GM21528 (cell line): ENCODE data around the gene ATP13A4.
"Not testable (repeated sequence)": the region's sequence is repeated elsewhere in the genome, so short reads cannot be mapped to it uniquely, and the experiment has no call there.

Experiments used
- ATAC-seq: cut with Tn5 transposase; IDR thresholded peaks from one replicate; pipeline ENCODE4 v1.9.1; 2021; ENCODE audit warnings: mild to moderate bottlenecking, moderate library complexity; ENCODE audit not compliant: unreplicated experiment, low FRiP score

Gene ATP13A4

GRCh38 chr3:193563426-193563825, 8.7 kb upstream of the ATP13A4 start:
- ATAC-seq = no peak

GRCh38 chr3:193560870-193561269, 6.2 kb upstream of the ATP13A4 start:
- no peak for ATAC-seq

GRCh38 chr3:193560091-193560490, 5.4 kb upstream of the ATP13A4 start:
- no peak for ATAC-seq

GRCh38 chr3:193559100-193559499, 4.4 kb upstream of the ATP13A4 start:
- ATAC-seq = no peak

- ATAC-seq = no peak
Observed at GRCh38 chr3:193556841-193557240, 2.1 kb upstream of the ATP13A4 start.

DNA sequence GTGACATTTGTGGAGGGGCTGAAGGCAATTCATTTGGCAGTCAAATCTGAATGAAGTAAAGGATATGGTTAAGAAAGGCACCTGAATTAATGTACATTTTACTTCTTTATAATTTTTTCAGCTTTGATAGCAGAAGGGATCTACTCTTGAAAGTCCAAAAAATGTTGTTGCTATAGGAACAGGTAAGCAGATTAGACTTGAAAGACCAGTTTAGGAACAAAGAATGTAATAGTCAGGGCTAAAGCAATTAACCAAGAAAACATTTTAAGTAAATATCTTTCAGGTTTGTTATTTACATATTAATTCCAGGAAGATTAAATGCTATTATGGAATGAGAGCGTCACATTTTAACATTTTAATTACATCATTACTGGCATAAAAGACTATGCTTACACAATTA, 1.1 kb downstream of the ATP13A4 start:
- no peak for ATAC-seq

GRCh38 chr3:193552923-193553322, 1.8 kb downstream of the ATP13A4 start:
- ATAC-seq = no peak

GRCh38 chr3:193548406-193548805, 6.3 kb downstream of the ATP13A4 start:
- ATAC-seq = no peak

DNA sequence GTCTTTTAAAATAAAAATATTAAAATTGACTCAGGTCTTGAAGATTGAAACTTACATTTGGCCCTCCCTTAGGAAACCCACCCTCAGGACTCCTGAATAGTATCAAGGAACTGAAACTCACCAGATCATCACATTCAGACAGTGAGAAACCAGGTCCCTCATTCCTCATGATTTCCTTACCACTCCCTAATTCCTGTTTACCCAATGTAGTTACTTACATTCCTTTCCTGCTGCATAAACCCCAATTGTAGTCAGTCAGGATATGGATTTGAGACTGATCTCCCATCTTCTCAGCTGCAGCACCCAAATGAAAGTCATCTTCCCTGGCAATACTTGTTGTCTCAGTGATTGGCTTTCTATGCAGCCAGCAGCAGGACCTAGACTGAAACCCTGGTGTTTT, 8.6 kb downstream of the ATP13A4 start:
- ATAC-seq = no peak

GRCh38 chr3:193545304-193545703, 9.4 kb downstream of the ATP13A4 start:
- no peak for ATAC-seq

DNA sequence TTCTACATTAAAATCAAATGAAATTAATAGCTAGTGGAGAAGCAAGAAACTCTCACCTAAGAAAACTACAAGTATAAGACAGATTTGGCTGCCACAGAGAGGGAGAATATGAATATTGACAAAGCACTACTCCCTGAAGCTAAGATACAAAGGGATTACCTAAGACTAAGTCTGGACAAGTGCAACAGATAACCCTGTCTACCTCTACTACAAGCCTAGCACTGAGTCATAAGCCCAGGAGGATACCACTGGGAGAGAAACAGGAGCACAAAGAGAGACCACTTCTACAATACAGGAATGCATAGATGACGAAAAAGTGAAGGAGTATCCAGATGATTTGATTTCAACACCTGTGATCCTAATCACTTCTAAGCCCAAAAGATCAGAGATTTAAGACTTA, 10.4 kb downstream of the ATP13A4 start:
- ATAC-seq = no peak

DNA sequence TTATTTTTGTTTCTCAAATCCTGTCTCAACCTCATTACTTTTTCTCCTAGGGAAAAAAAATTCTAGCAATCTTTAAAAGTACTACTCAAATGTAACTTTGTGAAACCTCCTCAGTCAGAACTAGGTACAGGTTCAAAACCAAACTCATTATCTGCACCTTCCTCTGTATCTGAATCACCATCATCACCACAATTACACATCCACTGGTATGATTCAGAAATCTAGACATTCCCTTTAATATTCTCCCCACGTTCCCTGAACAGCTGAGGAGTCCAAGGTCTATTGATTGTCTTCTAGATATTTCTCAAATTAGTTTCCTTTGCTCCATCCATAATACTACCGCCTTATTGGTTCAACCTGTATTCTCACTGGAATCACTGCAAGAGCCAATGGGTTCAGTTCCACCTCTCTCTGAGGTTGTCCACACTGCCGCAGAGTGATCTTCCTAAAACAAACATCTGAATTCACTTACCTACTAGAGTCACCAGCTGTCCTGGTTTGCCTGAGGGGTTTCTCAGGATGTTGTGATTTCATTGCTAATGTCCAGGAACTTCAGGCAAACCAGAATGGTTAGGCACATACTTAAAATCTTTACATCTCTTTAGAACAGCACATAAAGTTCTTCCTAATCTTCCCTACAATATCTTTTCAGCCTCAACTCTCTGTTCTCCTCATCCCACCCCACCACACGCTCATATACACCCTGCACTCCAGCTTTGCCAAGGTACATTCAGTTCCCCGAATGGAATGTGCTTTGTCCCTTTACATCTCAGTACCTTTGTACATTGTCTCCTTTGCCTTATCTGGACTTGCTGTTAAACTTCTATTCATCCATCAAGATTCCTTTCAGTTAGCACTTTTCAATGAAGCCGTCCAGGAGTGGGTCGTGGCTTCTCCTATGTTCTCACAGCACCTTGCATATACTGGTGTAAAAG, 24.2 kb downstream of the ATP13A4 start:
- ATAC-seq = no peak

- ATAC-seq = not testable (repeated sequence)
Observed at GRCh38 chr3:193526085-193526484, 28.6 kb downstream of the ATP13A4 start.

DNA sequence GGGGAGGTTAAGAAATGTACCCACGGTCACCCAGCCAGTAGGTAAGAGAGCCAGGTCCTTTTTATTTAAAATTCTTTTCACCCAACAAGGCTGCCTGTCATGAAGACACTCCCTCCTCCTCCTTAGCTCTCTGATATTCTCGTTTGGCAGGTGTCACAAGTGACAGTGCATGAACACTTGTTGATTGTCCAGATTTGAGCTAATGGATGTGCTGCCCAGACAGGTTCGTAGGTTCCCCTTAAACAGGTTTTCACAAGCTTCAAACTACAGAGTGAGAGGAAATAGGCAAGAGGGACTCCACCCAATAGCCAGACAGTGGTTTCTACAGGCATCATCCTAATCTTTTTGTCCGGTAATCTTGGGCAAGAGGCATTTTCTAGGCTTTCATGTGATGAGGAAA, 32.2 kb downstream of the ATP13A4 start:
- ATAC-seq = no peak

GRCh38 chr3:193520738-193521137, 34.0 kb downstream of the ATP13A4 start:
- ATAC-seq = no peak

DNA sequence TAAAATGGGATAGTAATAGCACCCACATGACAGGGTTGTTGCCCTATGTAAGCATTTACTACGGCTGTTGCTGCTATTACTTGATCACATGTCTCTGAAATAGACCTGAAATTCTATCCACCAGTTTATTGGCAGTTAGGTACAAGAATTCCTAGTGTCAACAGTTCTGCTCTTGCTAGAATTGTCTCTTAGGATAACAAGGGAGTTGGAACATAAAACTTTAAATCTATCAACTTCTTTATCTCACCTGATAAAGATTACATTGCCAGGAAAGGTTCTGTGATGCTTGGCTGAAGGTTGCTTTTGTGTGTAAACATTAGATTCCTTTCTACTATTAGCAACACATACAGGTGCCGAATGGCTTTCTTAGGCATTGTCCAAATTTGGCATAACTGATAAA, 38.7 kb downstream of the ATP13A4 start:
- no peak for ATAC-seq

DNA sequence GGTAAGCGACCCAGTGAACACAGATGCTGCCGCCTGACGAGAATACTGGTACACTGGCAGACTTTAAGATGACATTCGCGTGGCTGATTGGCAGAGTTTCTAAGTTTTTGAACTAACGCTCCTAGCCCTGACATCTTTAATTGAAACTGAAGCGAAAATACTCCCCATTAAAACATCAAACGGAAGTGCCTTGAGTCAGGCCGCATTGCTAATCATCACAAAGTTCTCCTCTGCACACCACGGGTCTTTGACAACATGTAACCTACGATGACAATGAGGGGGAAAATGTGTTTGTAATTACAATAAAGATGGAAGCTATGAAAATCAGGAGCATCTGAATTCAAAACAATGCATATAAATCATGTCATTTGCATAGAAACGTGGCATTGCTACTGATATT, 44.5 kb downstream of the ATP13A4 start:
- ATAC-seq = no peak

- no peak for ATAC-seq
Observed at GRCh38 chr3:193509103-193509965, 45.4 kb downstream of the ATP13A4 start.

DNA sequence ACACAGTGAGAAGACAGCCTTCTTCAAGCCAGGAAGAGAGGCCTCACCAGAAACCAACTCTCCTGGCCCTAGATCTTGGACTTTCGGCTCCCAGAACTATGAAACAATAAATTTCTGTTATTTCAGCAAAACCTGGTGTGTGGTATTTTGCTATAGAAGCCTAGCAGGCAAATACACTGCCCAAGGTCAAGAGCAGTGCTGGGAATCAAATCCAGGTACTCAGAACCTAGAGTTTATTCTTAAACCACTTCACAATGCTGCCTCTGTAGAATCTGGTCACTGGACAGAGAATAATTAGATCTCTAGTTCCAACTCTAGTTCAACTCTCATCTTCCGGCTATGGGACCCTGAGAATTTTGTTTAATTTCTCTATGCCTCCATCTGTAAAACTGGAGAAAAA, 46.6 kb downstream of the ATP13A4 start:
- ATAC-seq = no peak

GRCh38 chr3:193507566-193507965, 47.1 kb downstream of the ATP13A4 start:
- no peak for ATAC-seq

DNA sequence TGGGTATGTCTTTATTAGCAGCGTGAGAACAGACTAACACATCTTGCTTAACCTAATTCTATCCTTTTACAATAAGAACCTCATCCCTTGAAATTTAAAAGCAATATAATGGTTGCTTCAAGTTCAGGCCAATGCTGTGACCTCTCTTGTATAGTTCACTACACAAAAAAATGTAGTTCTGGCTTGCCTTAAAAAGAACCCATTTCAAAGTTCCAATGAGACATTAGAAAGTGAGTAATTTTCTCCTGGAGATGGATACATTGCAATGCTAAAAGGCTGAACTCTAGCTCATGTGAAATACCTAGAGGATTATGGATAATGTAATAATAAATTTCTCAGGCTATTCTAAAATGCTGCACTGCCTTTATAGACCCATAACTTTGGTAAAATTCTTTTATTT, 47.8 kb downstream of the ATP13A4 start:
- no peak for ATAC-seq
